CD4-positive, alpha-beta memory T cell (primary cell): Measurements from ENCODE around the gene DNM1L. TPM values are rescaled to one million over a fixed set of nuclear protein-coding genes. Genes with fewer than 3 reads are reported as not detected.

ENCODE experiments used
- CTCF ChIA-PET: fragments of 350-600 bp; sonication (Branson Sonifier 250); formaldehyde crosslinking; loops from one replicate; lab custom pipeline; 2021; ENCODE audit warnings: inconsistent platforms; ENCODE audit not compliant: partially characterized antibody; lab: Charles Lee
- POLR2A ChIA-PET: fragments of 350-600 bp; sonication (Branson Sonifier 250); formaldehyde crosslinking; loops from one replicate; lab custom pipeline; 2021; ENCODE audit not compliant: partially characterized antibody; lab: Charles Lee
- DNase-seq, 5 donors: peaks; one replicate each; pipeline versions ENCODE4 v3.0.0 to v3.0.0-alpha.2; 2020 to 2022; ENCODE audit warnings: mixed read lengths in 1 of 5
- H3K27ac ChIP-seq: one replicate; pipeline ENCODE4 v1.7.0; 2013; ENCODE audit warnings: low read depth, low read length
- H3K27me3 ChIP-seq: 2 replicates; pipeline ENCODE4 v1.7.0; 2013; ENCODE audit warnings: mild to moderate bottlenecking, low read length, moderate library complexity; ENCODE audit not compliant: insufficient read depth
- H3K36me3 ChIP-seq: 2 replicates; pipeline ENCODE4 v1.7.0; 2013; ENCODE audit warnings: mild to moderate bottlenecking, low read length, moderate library complexity; ENCODE audit not compliant: insufficient read depth
- H3K4me1 ChIP-seq: 2 replicates; pipeline ENCODE4 v1.7.0; 2013; ENCODE audit warnings: mild to moderate bottlenecking, low read length, moderate library complexity; ENCODE audit not compliant: insufficient read depth
- H3K4me3 ChIP-seq, 2 donors: one replicate each; pipeline ENCODE4 v1.7.0; 2013; ENCODE audit warnings: low read length in 2 of 2, mild to moderate bottlenecking in 1 of 2
- H3K9me3 ChIP-seq, 2 donors: one replicate each; pipeline ENCODE4 v1.7.0; 2013; ENCODE audit warnings: low read length in 2 of 2, control low read depth in 1 of 2; ENCODE audit not compliant: control insufficient read depth in 1 of 2
- H3K27ac Mint-ChIP-seq, 7 donors: one replicate each; pipeline ENCODE4 v1.8.0; 2020 to 2021; ENCODE audit warnings: mixed read lengths in 7 of 7, mild to moderate bottlenecking in 6 of 7, inconsistent platforms in 3 of 7, moderate library complexity in 3 of 7
- H3K27me3 Mint-ChIP-seq, 2 donors: one replicate each; pipeline ENCODE4 v1.8.0; 2020 to 2021; ENCODE audit warnings: mixed read lengths in 2 of 2
- H3K36me3 Mint-ChIP-seq, 2 donors: one replicate each; pipeline ENCODE4 v1.8.0; 2020 to 2021; ENCODE audit warnings: mixed read lengths in 2 of 2, inconsistent platforms in 1 of 2, mild to moderate bottlenecking in 1 of 2
- H3K4me1 Mint-ChIP-seq, 4 donors: one replicate each; pipeline ENCODE4 v1.8.0; 2020 to 2021; ENCODE audit warnings: mixed read lengths in 4 of 4, mild to moderate bottlenecking in 1 of 4
- H3K4me3 Mint-ChIP-seq, 8 donors: one replicate each; pipeline ENCODE4 v1.8.0; 2020 to 2021; ENCODE audit warnings: mixed read lengths in 8 of 8, mild to moderate bottlenecking in 7 of 8, moderate library complexity in 6 of 8, inconsistent platforms in 3 of 8
- H3K9me3 Mint-ChIP-seq, 8 donors: one replicate each; pipeline ENCODE4 v1.8.0; 2020 to 2021; ENCODE audit warnings: mixed read lengths in 8 of 8, mild to moderate bottlenecking in 5 of 8, inconsistent platforms in 3 of 8, moderate library complexity in 1 of 8
- intact Hi-C: fragments of 100-400 bp; cut with micrococcal nuclease; formaldehyde crosslinking; loops from one replicate; pipeline ENCODE4 v1.15.1; 2023
- polyA plus RNA-seq, 2 donors: library from polyadenylated mRNA; unstranded; fragments of 300-500 nt; fragmentation: Illumina TruSeq; gene quantifications; one replicate each; pipeline ENCODE4 v1.2.3, GENCODE V29; 2021
- total RNA-seq, 2 experiments: library from RNA; stranded (reverse); gene quantifications; one replicate each; pipeline ENCODE4 v1.2.3, GENCODE V29; 2021

The DNM1L gene
- total and polyA plus RNA-seq, 4 experiments from 2014 or later: 12.9 to 50.1 (median 32.5) TPM

DNA sequence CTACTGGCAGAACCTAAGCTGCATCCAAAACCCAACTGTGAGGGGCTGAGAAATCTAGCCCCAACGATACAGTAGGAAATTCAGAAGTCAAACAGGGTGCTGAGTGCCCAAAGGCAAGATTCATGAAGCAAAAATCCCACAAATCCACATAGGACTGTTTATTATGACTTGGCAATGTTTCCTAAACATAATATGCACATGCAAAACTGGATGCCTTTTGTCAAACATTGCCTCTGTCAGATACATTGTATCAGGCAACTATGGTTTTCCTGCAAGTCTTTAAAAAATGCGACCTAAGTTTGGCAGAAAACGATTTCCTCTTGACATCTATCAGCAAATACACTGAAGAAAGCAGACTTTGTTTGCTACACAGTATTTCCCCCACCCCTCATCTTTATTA, 103.9 kb downstream of the DNM1L start:
- no peak overlapping the region for H3K4me3 Mint-ChIP-seq
- POLR2A ChIA-PET: no interaction called here
- intact Hi-C loops: no loop called here
- H3K36me3 Mint-ChIP-seq: no peaks in the 10 kb centered on the region
- H3K27me3 ChIP-seq: peaks cover 5% of the 10 kb centered on the region
- no peak overlapping the region for H3K27ac ChIP-seq
- H3K4me1 Mint-ChIP-seq: no peaks in the 10 kb centered on the region
- CTCF ChIA-PET: no interaction called here
- H3K27ac Mint-ChIP-seq: no peak overlapping the region
- H3K36me3 ChIP-seq: no peaks in the 10 kb centered on the region
- H3K4me3 ChIP-seq: no peak overlapping the region
- no peaks in the 10 kb centered on the region for H3K9me3 ChIP-seq
- no peak for DNase-seq
- H3K9me3 Mint-ChIP-seq: peaks cover 0 to 1% (median 0%) of the 10 kb centered on the region in 8 donors
- H3K4me1 ChIP-seq: no peaks in the 10 kb centered on the region
- peaks cover 5 to 8% of the 10 kb centered on the region in 2 donors for H3K27me3 Mint-ChIP-seq

DNA sequence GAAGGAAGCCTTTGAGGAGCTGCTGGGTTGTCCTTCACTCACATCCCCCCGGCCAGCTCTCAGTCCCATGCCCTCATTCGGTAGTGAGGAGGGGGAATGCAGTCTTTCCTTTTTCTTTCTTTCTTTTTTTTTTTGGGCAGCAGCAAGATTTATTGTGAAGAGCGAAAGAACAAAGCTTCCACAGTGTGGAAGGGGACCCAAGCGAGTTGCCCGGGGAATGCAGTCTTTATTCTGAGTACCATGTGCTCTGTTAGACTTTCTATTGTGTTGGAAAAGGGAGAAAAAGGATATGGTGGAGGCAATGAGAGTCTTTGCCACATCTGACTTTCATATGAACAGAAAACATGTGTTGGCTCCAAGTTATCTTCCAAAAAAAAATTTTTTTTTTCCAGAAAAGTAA, 106.5 kb downstream of the DNM1L start:
- H3K9me3 Mint-ChIP-seq: peaks cover 0 to 1% (median 0%) of the 10 kb centered on the region in 8 donors
- CTCF ChIA-PET: no interaction called here
- Histone ChIP-seq H3K4me3 (no peak overlapping the region), H3K9me3 (no peaks in the 10 kb centered on the region), H3K27me3 (peaks cover 5% of the 10 kb centered on the region), H3K4me1 (no peaks in the 10 kb centered on the region), H3K27ac (no peak overlapping the region), H3K36me3 (no peaks in the 10 kb centered on the region)
- POLR2A ChIA-PET: no interaction called here
- intact Hi-C loops: no loop called here
- H3K27me3 Mint-ChIP-seq: peaks cover 0 to 7% of the 10 kb centered on the region in 2 donors
- no peak for DNase-seq
- no peak overlapping the region for H3K4me3 Mint-ChIP-seq
- no peaks in the 10 kb centered on the region for H3K4me1 Mint-ChIP-seq
- H3K27ac Mint-ChIP-seq: no peak overlapping the region
- no peaks in the 10 kb centered on the region for H3K36me3 Mint-ChIP-seq

DNA sequence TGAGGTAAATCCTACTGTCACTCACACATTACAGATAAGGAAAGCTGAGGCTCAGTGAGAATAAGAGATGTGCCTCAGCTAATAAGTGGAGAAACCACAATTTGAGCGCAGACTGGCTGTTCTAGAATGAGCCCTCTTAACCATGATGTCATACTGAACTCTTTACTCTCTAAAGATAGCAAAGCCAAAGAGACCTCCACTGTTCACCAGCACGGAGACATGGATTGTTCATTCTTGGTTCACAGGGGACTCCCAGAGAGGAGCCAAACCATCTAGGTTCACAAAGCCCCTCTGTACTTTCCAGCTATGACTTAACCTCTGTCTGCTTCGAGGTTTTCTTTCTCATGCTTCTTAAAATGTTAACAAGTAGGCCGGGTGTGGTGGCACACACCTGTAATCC, 109.3 kb downstream of the DNM1L start:
- ChIA-PET CTCF (no interaction called here), POLR2A (no interaction called here)
- Mint-ChIP-seq H3K4me1 (no peaks in the 10 kb centered on the region), H3K4me3 (no peak overlapping the region), H3K9me3 (peaks cover 0 to 1% (median 0%) of the 10 kb centered on the region in 8 donors), H3K27ac (no peak overlapping the region), H3K27me3 (peaks cover 0 to 7% of the 10 kb centered on the region in 2 donors), H3K36me3 (no peaks in the 10 kb centered on the region)
- no peaks in the 10 kb centered on the region for H3K4me1 ChIP-seq
- no peaks in the 10 kb centered on the region for H3K36me3 ChIP-seq
- no peak for DNase-seq
- no peak overlapping the region for H3K27ac ChIP-seq
- H3K27me3 ChIP-seq: no peaks in the 10 kb centered on the region
- no peaks in the 10 kb centered on the region for H3K9me3 ChIP-seq
- intact Hi-C loops: no loop called here
- H3K4me3 ChIP-seq: no peak overlapping the region

DNA sequence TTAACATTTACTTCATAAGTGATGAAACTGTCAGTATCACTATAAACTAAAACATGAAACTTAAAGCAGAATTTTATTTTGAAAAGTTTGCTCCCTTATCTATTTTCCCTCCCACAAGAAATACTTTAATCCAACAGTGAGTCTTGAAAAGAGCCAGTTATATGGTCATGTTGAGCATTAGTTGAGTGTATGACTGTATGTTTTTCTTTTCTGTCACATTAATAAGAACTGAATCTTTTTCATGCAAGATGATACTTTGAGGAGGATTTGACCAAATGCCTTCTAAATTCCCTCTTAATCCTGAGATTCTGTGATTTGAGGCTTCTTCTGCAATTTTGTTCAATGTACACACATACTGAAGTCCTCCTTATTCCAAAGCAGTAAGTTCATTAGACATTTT, 110.3 kb downstream of the DNM1L start:
- POLR2A ChIA-PET: no interaction called here
- DNase-seq: no peak
- Mint-ChIP-seq H3K4me1 (no peaks in the 10 kb centered on the region), H3K27ac (no peak overlapping the region), H3K9me3 (peaks cover 0 to 1% (median 0%) of the 10 kb centered on the region in 8 donors), H3K27me3 (peaks cover 0 to 4% of the 10 kb centered on the region in 2 donors), H3K4me3 (no peak overlapping the region), H3K36me3 (no peaks in the 10 kb centered on the region)
- H3K36me3 ChIP-seq: no peaks in the 10 kb centered on the region
- no peaks in the 10 kb centered on the region for H3K9me3 ChIP-seq
- no peak overlapping the region for H3K4me3 ChIP-seq
- intact Hi-C loops: no loop called here
- H3K27me3 ChIP-seq: no peaks in the 10 kb centered on the region
- CTCF ChIA-PET: no interaction called here
- no peaks in the 10 kb centered on the region for H3K4me1 ChIP-seq
- H3K27ac ChIP-seq: no peak overlapping the region

DNA sequence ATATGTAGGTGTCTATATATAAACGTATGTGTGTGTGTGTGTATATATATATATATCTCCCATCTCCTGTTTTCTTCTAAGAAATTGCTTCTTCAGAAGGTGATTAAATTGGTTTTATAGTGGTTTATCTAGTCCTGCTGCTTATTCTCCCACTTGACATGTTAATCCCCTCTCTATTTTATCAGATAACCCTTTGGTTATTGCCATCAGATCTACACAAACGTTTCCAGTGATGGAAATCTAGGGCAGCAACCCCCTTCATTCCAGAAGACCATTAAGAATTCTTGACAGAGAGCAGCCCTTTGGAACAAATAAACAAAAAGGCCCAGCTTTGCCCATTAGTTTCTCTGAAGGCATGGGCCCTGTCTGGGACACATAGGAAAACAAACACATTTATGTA, 110.8 kb downstream of the DNM1L start:
- POLR2A ChIA-PET: no interaction called here
- H3K36me3 Mint-ChIP-seq: no peaks in the 10 kb centered on the region
- no peaks in the 10 kb centered on the region for H3K4me1 ChIP-seq

DNA sequence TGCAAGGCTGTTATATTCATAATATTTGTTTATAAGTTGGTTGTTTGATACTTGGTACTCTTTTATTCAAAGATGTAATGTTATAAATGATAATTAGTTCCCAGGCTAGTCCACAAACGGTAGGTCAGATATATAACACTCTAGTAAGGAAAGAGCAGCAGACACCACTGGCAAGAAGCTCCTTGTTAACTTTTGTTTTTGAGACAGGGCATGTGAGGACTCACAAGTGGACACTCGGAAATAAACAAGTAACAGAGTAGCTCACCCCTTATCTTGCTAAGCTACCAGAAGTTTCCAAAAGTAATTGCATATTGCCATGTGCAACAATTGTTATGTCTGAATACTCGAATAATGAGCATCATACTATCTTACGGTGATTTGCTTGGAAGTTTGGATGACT, 115.2 kb downstream of the DNM1L start:
- Histone ChIP-seq H3K4me1 (no peaks in the 10 kb centered on the region), H3K4me3 (no peak overlapping the region), H3K27ac (no peak overlapping the region), H3K36me3 (no peaks in the 10 kb centered on the region), H3K27me3 (no peaks in the 10 kb centered on the region), H3K9me3 (no peaks in the 10 kb centered on the region)
- Mint-ChIP-seq H3K27ac (no peak overlapping the region), H3K27me3 (peaks cover 2 to 4% of the 10 kb centered on the region in 2 donors), H3K36me3 (no peaks in the 10 kb centered on the region), H3K4me1 (no peaks in the 10 kb centered on the region), H3K9me3 (peaks cover 0 to 2% (median 0%) of the 10 kb centered on the region in 8 donors), H3K4me3 (no peak overlapping the region)
- intact Hi-C loops: no loop called here
- no peak for DNase-seq
- ChIA-PET CTCF (no interaction called here), POLR2A (no interaction called here)

More for the DNA sequence above, 110.8 kb downstream of the DNM1L start:
- Histone ChIP-seq H3K27ac (no peak overlapping the region), H3K4me3 (no peak overlapping the region), H3K27me3 (no peaks in the 10 kb centered on the region), H3K9me3 (no peaks in the 10 kb centered on the region), H3K36me3 (no peaks in the 10 kb centered on the region)
- Mint-ChIP-seq H3K4me1 (no peaks in the 10 kb centered on the region), H3K27ac (no peak overlapping the region), H3K9me3 (peaks cover 0 to 1% (median 0%) of the 10 kb centered on the region in 8 donors), H3K27me3 (peaks cover 0 to 4% of the 10 kb centered on the region in 2 donors), H3K4me3 (no peak overlapping the region)
- no peak for DNase-seq
- CTCF ChIA-PET: no interaction called here
- intact Hi-C loops: no loop called here

Other genes with a start within 250 kb of the DNM1L start
- gene YARS2, start 76.6 kb downstream of the DNM1L start, total RNA-seq: 10 to 100 TPM; 18.9 to 19.0 TPM
- gene YARS2, start 76.6 kb downstream of the DNM1L start, polyA plus RNA-seq: 10 to 100 TPM; 11.6 to 19.3 TPM
- gene PKP2, start 217.5 kb downstream of the DNM1L start, total RNA-seq: under 1 TPM; 0.76 to 0.86 TPM
- gene PKP2, start 217.5 kb downstream of the DNM1L start, polyA plus RNA-seq: under 1 TPM; 0.52 to 0.65 TPM